LNCAP (cell line): ENCODE measurements around the gene TTC21B.

Experiments used
- TF ChIP-seq, protein P1 (sequence below): fragments of 450-650 bp; IDR thresholded peaks from 2 replicates; pipeline ENCODE4 v1.5.1; 2017; ENCODE audit warnings: mild to moderate bottlenecking

TTC21B gene

DNA sequence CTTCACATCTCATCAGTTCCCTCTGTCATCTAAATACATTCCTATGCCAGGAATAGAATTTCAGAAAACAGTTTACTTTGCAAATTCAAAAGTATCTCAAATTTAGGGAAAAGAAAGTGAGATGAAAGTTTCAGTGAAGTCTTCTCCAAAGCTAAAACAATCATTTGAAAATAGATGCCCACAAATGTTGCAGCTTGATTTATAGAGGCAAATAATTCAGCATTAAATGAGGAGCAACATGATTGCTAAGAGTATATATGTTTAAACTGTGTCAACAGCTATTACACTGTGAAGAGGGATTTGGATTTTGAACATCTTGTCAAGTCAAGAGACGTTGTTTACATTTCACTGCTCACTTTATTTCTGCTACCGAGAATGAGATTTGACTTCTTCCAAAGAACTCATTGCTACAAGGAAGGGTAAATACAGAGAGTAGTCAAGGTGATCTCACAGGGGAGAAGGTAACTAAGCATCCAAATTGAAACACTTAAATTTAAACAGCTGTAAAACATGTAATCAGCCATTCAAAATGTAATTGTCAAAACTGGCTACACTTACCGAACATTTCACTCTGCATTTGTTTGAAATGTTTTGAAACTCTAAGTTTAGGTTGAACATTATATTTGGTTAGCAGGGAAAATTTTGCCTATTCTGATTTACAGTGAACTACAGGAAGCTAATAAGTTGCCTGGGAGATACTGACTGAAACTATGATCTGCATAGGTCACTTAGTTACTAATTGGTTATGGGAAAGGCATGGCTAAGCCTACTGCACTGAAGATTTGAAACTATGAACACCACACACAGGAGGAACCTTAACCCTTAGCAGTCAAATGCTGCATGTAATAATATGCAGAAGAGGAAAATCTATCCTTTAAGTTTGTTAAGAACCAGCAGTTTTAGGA is 126.3 kb downstream of the TTC21B start:
- TF ChIP-seq, protein P1, sequence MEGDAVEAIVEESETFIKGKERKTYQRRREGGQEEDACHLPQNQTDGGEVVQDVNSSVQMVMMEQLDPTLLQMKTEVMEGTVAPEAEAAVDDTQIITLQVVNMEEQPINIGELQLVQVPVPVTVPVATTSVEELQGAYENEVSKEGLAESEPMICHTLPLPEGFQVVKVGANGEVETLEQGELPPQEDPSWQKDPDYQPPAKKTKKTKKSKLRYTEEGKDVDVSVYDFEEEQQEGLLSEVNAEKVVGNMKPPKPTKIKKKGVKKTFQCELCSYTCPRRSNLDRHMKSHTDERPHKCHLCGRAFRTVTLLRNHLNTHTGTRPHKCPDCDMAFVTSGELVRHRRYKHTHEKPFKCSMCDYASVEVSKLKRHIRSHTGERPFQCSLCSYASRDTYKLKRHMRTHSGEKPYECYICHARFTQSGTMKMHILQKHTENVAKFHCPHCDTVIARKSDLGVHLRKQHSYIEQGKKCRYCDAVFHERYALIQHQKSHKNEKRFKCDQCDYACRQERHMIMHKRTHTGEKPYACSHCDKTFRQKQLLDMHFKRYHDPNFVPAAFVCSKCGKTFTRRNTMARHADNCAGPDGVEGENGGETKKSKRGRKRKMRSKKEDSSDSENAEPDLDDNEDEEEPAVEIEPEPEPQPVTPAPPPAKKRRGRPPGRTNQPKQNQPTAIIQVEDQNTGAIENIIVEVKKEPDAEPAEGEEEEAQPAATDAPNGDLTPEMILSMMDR: no peak

DNA sequence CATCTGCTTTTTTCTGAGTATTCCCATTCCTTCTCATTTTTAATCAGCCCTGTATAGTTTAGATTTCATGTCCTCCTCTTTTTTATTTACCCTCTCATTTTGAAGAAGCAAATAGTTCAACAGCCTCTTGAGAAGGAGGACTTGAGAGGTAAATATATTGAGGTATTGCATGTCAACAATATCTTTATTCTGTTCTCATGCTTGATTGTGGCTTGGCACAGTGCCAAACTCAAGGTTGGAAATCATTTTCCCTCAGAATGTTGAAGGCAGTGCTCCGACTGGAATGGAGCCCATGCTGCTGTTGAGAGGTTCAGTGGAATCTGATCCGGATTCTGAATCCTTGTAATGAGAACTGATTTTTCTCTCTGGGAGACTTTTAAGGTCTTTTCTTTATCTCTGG is 128.5 kb downstream of the TTC21B start:
- TF ChIP-seq, protein P1: no peak
